Measurements from ENCODE around the gene SP6. TPM values are rescaled to one million over a fixed set of nuclear protein-coding genes. Genes with fewer than 3 reads are reported as not detected.

SP6 gene
- total and polyA plus RNA-seq, 2 experiments from 2014 or later: 1.3 to 1.7 TPM

DNA sequence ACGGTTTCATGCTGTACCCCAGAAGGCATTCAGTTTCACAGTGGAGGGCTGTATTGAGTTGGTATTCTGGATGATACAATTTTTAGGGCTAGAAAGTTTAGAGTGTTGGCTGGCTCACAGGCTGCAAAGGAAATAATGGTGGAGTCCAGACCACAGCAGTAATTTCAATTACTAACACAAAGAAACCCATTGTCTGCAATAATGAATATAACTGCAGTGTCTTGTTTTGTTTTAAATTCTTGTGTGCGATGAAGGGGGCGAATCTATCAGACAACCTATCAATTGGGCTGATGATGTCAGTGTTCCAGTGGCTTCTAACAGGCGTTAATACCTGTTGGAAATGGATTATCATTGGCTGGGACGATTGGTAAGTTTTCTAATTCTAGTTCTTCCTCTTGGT is 46.6 kb upstream of the SP6 start:
- TF ChIP-seq EZH2phosphoT487 (IDR thresholded peaks at IDR 0.05; ENCODE audit: low read depth, severe bottlenecking, unreplicated experiment): no peak
- TF ChIP-seq EZH2 (IDR thresholded peaks at IDR 0.05; ENCODE audit: borderline replicate concordance): no peak
- TF ChIP-seq CTCF (IDR thresholded peaks at IDR 0.05; ENCODE audit: poor library complexity): no peak
- 80% methylated on average over 5 of the region's 5 CpGs for WGBS (ENCODE audit: low lambda C conversion rate, missing lambda C conversion rate)
- Histone ChIP-seq H3K27me3 (no peaks in the 10 kb centered on the region), H3K4me3 (peak overlapping the region; percentile 32), H3K4me2 (peak overlapping the region; percentile 94), H3K4me1 (ENCODE audit: insufficient read depth) (peaks cover 13% of the 10 kb centered on the region), H4K20me1 (ENCODE audit: insufficient read depth, poor library complexity, severe bottlenecking) (no peaks in the 10 kb centered on the region), H3K9me3 (ENCODE audit: low read depth) (no peaks in the 10 kb centered on the region), H3K36me3 (replicated peaks; ENCODE audit: insufficient read depth, low read depth) (no peaks in the 10 kb centered on the region), H3K9me2 (replicated peaks; ENCODE audit: insufficient read depth) (no peaks in the 10 kb centered on the region), H3K27ac (peak overlapping the region; percentile 95), H2AFZ (no peak overlapping the region), H3K79me2 (peaks cover 47% of the 10 kb centered on the region)
- DNase-seq (ENCODE audit: low spot score): no peak

DNA sequence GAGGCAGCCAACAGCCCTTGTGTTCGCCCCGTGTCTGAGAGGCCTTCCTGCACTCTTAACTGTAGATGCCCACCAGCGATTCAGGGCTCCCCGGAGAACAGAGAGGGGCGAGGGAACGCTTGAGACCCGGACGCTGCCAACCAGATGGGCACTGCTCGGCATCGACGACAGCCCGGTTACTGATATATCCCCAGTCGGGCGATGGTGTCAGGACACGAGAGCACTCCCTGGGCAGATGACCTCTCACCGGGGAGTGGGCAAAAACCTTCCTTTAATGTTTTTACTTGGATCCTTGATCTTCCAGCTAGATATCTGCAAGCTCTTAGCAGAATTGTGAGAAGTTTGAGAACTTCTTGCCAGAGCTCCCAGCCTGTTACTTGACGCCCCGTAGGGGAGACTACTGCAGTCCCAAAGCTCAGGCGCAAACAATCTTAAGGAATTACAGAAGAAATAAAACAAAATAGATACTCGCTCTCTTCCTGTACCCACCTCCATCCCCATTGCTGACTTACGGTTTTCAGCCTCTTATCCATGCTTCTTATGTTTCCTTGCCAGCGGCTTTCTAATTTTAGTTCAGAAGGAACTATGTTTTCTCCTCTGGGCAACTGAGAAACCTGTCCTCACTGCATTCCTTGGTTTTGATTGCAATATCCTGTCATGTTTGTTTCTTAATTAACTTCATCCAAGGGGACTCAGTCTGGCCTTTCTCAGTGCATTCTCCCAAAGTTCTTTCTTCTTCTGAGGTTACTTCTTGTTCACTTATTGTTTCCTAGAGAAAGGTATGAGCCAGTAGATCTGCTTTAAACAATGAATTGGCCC is 45.9 kb upstream of the SP6 start:
- H3K4me3 ChIP-seq: peak overlapping the region; percentile 32
- no peak for DNase-seq (ENCODE audit: low spot score)
- peak overlapping the region; percentile 95 for H3K27ac ChIP-seq
- TF ChIP-seq CTCF (IDR thresholded peaks at IDR 0.05; ENCODE audit: poor library complexity): no peak
- no peak for TF ChIP-seq EZH2phosphoT487 (IDR thresholded peaks at IDR 0.05; ENCODE audit: low read depth, severe bottlenecking, unreplicated experiment)
- TF ChIP-seq EZH2 (IDR thresholded peaks at IDR 0.05; ENCODE audit: borderline replicate concordance): no peak
- H3K36me3 ChIP-seq (replicated peaks; ENCODE audit: insufficient read depth, low read depth): no peaks in the 10 kb centered on the region
- H3K4me2 ChIP-seq: peak overlapping the region; percentile 94
- no peaks in the 10 kb centered on the region for H3K27me3 ChIP-seq
- H2AFZ ChIP-seq: peak overlapping the region; percentile 58
- H3K9me2 ChIP-seq (replicated peaks; ENCODE audit: insufficient read depth): no peaks in the 10 kb centered on the region
- WGBS (ENCODE audit: low lambda C conversion rate, missing lambda C conversion rate): 4% methylated on average over 22 of the region's 22 CpGs
- H3K9me3 ChIP-seq (ENCODE audit: low read depth): no peaks in the 10 kb centered on the region
- peaks cover 13% of the 10 kb centered on the region for H3K4me1 ChIP-seq (ENCODE audit: insufficient read depth)
- H4K20me1 ChIP-seq (ENCODE audit: insufficient read depth, poor library complexity, severe bottlenecking): no peaks in the 10 kb centered on the region
- H3K79me2 ChIP-seq: peaks cover 42% of the 10 kb centered on the region

GRCh38 chr17:47895856-47896671 is 45.1 kb upstream of the SP6 start, which contains the start of gene SP2:
Gene SP2, plus strand, starts transcription at chr17:47896236. Its CDS starts 51 bp downstream, at chr17:47896287.
- H3K79me2 ChIP-seq: peaks cover 36% of the 10 kb centered on the region
- peak within 1 kb of the TSS; percentile 67 for H2AFZ ChIP-seq
- under 1% methylated on average over 34 of the region's 70 CpGs for WGBS (ENCODE audit: low lambda C conversion rate, missing lambda C conversion rate)

More at GRCh38 chr17:47895856-47896671, 45.1 kb upstream of the SP6 start, which contains the start of gene SP2:
- Histone ChIP-seq H3K36me3 (replicated peaks; ENCODE audit: insufficient read depth, low read depth) (no peaks in the 10 kb centered on the region), H3K27me3 (no peaks in the 10 kb centered on the region), H3K27ac (peak within 1 kb of the TSS; percentile 95), H3K9me2 (replicated peaks; ENCODE audit: insufficient read depth) (no peaks in the 10 kb centered on the region), H3K4me3 (peak within 1 kb of the TSS; percentile 32), H3K4me1 (ENCODE audit: insufficient read depth) (peaks cover 13% of the 10 kb centered on the region), H3K9me3 (ENCODE audit: low read depth) (no peaks in the 10 kb centered on the region), H3K4me2 (peak within 1 kb of the TSS; percentile 94), H4K20me1 (ENCODE audit: insufficient read depth, poor library complexity, severe bottlenecking) (no peaks in the 10 kb centered on the region)
- TF ChIP-seq EZH2phosphoT487 (IDR thresholded peaks at IDR 0.05; ENCODE audit: low read depth, severe bottlenecking, unreplicated experiment) (no peak), EZH2 (IDR thresholded peaks at IDR 0.05; ENCODE audit: borderline replicate concordance) (no peak), CTCF (IDR thresholded peaks at IDR 0.05; ENCODE audit: poor library complexity) (no peak)
- DNase-seq (ENCODE audit: low spot score): peak; percentile 100

Data from hepatocyte (in vitro differentiated cells).